ENCODE measurements around the gene ILF2. TPM values are rescaled to one million over a fixed set of nuclear protein-coding genes. Genes with fewer than 3 reads are reported as not detected.
A peak's percentile ranks its signal among the peaks of the same experiment; 100 is the strongest.
"Not testable (repeated sequence)": the region's sequence is repeated elsewhere in the genome, so short reads cannot be mapped to it uniquely, and the experiment has no call there.

ILF2 gene
- total and polyA plus RNA-seq, 2 of the 13 experiments (the other 11 are each of a cell fraction or from before 2014, with no cell fraction given): 292 to 366 TPM

DNA sequence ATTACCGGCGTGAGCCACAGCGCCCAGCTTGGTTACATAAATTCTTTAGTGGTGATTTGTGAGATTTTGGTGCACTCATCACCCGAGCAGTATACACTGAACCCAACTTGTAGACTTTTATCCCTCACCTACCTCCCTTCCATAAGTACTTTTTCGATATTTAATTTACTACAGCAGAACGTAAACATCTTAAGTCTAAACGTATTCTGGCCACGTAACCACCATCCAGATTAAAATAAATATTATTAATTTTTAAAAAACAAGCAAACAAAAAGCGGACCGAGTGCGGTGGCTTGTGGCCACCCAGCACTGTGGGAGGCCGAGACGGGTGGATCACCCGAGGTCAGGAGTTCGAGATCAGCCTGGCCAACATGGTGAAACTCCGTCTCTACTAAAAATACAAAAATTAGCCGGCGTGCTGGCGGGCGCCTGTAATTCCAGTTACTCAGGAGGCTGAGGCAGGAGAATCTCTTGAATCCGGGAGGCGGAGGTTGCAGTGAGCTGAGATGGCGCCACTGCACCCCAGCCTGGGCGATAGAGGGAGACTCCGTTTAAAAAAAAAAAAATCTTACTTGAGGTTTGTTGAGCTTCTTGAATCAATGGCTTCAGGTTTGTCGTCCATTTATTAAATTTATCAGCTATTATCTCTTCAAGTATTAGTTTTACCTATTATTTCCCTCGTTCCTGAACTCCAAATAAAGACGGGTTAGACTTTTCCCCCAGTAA lies 998 bp upstream of the ILF2 start:
- peak overlapping the region; percentile 86 for H3K9ac ChIP-seq (ENCODE audit: insufficient read depth, low read depth, low read length)
- FAIRE-seq; BruUV-seq (replicated peaks); H3K27me3 ChIP-seq (ENCODE audit: control insufficient read depth in 1 of 2, insufficient read depth in 2 of 2, low read length in 2 of 2); DNase-seq (ENCODE audit: low spot score); H3K9me3 ChIP-seq (ENCODE audit: low read length); H4K20me1 ChIP-seq (ENCODE audit: insufficient read depth, low read length); in situ Hi-C loops (cut with HindIII; ENCODE audit: extremely low pct_ligation_motif_present, low pct_unique_long_range_greater_than_20kb): not testable (repeated sequence)
- H3K27ac ChIP-seq (ENCODE audit: extremely low read length, insufficient read depth, low read length): peak overlapping the region; percentile 90
- peaks cover 29% of the 10 kb centered on the region for H3K4me1 ChIP-seq (ENCODE audit: insufficient read depth, low read length)
- intact Hi-C loops (cut with micrococcal nuclease; ENCODE audit: unreplicated experiment): loop anchor here (5.0 kb wide), 2 partner anchors 39 to 56 kb away; partner anchors contain the start of genes CHTOP and INTS3
- H3K79me2 ChIP-seq (ENCODE audit: insufficient read depth, low read length): peaks cover 33% of the 10 kb centered on the region
- H3K4me3 ChIP-seq (replicated peaks in 1 of 3; ENCODE audit: insufficient read depth in 1 of 3, low read depth in 2 of 3, low read length in 3 of 3): peak overlapping the region; percentile 59 to 92 (median 76)
- peaks cover 14 to 24% of the 10 kb centered on the region in 2 experiments for H3K36me3 ChIP-seq (replicated peaks in 1 of 2; ENCODE audit: control insufficient read depth in 1 of 2, insufficient read depth in 2 of 2, low read length in 2 of 2)
- ChIA-PET POLR2A (interaction anchor here (0.7 to 2.1 kb wide), 13 partner anchors 8 to 319 kb away, joined by 3 to 9 read pairs (median 4); partner anchors contain the start of genes CHTOP, INTS3, RPS27 and S100A1), CTCF (ENCODE audit: low intra/inter-chr PET ratio, low total read pairs) (interaction anchor here (1.2 kb wide), 1 partner anchor 78 kb away, joined by 5 read pairs; no protein-coding TSS in a partner anchor)
- ATAC-seq: peak; percentile 65
- WGBS (ENCODE audit: low lambda C conversion rate): 2% methylated on average over 28 of the region's 28 CpGs
- peak overlapping the region; percentile 75 for H3K4me2 ChIP-seq (ENCODE audit: low read depth, low read length)
- H2AFZ ChIP-seq (ENCODE audit: low read length): peak overlapping the region; percentile 91
- TF ChIP-seq SAP130 (CRISPR knock-in tag; IDR thresholded peaks at IDR 0.05; ENCODE audit: low read depth) (peak; percentile 2; the same call in 1 of the 2 replicates), NFIC (IDR thresholded peaks at IDR 0.05; ENCODE audit: low read length) (0 out of 2 replicates have a peak, but pooled peaks have one; percentile 22), ZNF607 (CRISPR knock-in tag; IDR thresholded peaks at IDR 0.05; ENCODE audit: borderline replicate concordance) (0 out of 2 replicates have a peak, but pooled peaks have one; percentile 30), ZNF136 (CRISPR knock-in tag; IDR thresholded peaks at IDR 0.05; ENCODE audit: low read depth) (0 out of 2 replicates have a peak, but pooled peaks have one; percentile 12), KLF16 (CRISPR knock-in tag; IDR thresholded peaks at IDR 0.05) (peak in 1 of 2 experiments; percentile 21; a peak in 1 of 4 replicates), STAG1 (CRISPR knock-in tag; IDR thresholded peaks at IDR 0.05) (0 out of 2 replicates have a peak, but pooled peaks have one; percentile 6), ADNP (CRISPR knock-in tag; IDR thresholded peaks at IDR 0.05) (0 out of 2 replicates have a peak, but pooled peaks have one; percentile 30), KDM2A (CRISPR knock-in tag; IDR thresholded peaks at IDR 0.05; ENCODE audit: borderline replicate concordance, low read depth) (peak; percentile 23; the same call in 1 of the 2 replicates), HNRNPLL (IDR thresholded peaks at IDR 0.05; ENCODE audit: low read depth, low read length, poor library complexity, severe bottlenecking) (peak; percentile 87), NCOA1 (CRISPR knock-in tag; IDR thresholded peaks at IDR 0.05) (0 out of 2 replicates have a peak, but pooled peaks have one; percentile 11), ZNF232 (CRISPR knock-in tag; IDR thresholded peaks at IDR 0.05; ENCODE audit: borderline replicate concordance) (peak; percentile 11; the same call in 1 of the 2 replicates)
- TF ChIP-seq, protein P1, sequence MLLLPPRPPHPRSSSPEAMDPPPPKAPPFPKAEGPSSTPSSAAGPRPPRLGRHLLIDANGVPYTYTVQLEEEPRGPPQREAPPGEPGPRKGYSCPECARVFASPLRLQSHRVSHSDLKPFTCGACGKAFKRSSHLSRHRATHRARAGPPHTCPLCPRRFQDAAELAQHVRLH (CRISPR knock-in tag; IDR thresholded peaks at IDR 0.05; ENCODE audit: borderline replicate concordance, low read depth): 0 out of 2 replicates have a peak, but pooled peaks have one; percentile 11
- TF ChIP-seq, protein P2, sequence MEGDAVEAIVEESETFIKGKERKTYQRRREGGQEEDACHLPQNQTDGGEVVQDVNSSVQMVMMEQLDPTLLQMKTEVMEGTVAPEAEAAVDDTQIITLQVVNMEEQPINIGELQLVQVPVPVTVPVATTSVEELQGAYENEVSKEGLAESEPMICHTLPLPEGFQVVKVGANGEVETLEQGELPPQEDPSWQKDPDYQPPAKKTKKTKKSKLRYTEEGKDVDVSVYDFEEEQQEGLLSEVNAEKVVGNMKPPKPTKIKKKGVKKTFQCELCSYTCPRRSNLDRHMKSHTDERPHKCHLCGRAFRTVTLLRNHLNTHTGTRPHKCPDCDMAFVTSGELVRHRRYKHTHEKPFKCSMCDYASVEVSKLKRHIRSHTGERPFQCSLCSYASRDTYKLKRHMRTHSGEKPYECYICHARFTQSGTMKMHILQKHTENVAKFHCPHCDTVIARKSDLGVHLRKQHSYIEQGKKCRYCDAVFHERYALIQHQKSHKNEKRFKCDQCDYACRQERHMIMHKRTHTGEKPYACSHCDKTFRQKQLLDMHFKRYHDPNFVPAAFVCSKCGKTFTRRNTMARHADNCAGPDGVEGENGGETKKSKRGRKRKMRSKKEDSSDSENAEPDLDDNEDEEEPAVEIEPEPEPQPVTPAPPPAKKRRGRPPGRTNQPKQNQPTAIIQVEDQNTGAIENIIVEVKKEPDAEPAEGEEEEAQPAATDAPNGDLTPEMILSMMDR (CRISPR knock-in tag; IDR thresholded peaks at IDR 0.05): peak; percentile 15; the same call in 1 of the 2 replicates
- TF ChIP-seq, protein P3, sequence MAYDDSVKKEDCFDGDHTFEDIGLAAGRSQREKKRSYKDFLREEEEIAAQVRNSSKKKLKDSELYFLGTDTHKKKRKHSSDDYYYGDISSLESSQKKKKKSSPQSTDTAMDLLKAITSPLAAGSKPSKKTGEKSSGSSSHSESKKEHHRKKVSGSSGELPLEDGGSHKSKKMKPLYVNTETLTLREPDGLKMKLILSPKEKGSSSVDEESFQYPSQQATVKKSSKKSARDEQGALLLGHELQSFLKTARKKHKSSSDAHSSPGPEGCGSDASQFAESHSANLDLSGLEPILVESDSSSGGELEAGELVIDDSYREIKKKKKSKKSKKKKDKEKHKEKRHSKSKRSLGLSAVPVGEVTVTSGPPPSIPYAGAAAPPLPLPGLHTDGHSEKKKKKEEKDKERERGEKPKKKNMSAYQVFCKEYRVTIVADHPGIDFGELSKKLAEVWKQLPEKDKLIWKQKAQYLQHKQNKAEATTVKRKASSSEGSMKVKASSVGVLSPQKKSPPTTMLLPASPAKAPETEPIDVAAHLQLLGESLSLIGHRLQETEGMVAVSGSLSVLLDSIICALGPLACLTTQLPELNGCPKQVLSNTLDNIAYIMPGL (CRISPR knock-in tag; IDR thresholded peaks at IDR 0.05; ENCODE audit: borderline replicate concordance in 1 of 2, low read depth in 1 of 2): peak in 1 of 2 experiments; percentile 55; a peak in 2 of 4 replicates
- TF ChIP-seq, protein P4, sequence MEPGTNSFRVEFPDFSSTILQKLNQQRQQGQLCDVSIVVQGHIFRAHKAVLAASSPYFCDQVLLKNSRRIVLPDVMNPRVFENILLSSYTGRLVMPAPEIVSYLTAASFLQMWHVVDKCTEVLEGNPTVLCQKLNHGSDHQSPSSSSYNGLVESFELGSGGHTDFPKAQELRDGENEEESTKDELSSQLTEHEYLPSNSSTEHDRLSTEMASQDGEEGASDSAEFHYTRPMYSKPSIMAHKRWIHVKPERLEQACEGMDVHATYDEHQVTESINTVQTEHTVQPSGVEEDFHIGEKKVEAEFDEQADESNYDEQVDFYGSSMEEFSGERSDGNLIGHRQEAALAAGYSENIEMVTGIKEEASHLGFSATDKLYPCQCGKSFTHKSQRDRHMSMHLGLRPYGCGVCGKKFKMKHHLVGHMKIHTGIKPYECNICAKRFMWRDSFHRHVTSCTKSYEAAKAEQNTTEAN (CRISPR knock-in tag; conservative IDR thresholded peaks at IDR 0.05): 0 out of 2 replicates have a peak, but pooled peaks have one; percentile 11
- TF ChIP-seq, protein P5, sequence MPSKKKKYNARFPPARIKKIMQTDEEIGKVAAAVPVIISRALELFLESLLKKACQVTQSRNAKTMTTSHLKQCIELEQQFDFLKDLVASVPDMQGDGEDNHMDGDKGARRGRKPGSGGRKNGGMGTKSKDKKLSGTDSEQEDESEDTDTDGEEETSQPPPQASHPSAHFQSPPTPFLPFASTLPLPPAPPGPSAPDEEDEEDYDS (CRISPR knock-in tag; IDR thresholded peaks at IDR 0.05): 0 out of 2 replicates have a peak, but pooled peaks have one; percentile 6
